Measurements from ENCODE around the gene UNCX. TPM values are rescaled to one million over a fixed set of nuclear protein-coding genes. Genes with fewer than 3 reads are reported as not detected.

UNCX gene
- total RNA-seq, 1 experiment from 2014 or later, result not detected

DNA sequence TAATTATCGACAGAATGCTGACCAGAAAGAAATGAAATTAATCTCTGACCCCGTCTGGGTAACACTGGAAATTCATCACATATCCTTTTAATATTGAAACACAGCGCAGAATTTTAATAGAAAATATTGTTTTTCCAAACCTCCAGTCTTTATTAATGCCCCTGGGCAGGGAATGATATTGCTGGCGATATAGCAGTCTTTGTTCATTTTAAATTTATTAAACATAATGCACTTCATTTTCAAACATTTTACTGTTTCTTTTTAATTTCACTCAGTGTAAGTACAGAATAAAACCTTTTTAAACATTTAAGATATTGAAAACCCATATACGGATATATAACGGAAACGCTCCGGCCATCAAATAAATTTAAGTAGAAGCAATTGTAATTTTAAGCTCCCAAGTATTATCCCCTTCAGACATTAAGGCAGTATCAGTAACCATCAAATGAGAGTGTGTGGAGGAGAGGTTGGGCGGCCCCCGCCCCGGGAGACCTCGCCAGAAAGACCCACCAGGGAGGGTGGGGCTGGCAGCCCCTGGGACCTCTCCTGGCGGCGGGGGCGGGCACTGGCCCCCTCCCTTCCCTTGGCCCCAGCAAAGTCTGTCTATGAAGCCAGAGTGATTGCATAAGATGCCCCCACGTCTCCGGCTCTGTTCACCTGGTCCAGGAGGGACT is 10.8 kb downstream of the UNCX start:
- POLR2A ChIA-PET, result no interaction called here
- no peak overlapping the region for H2AFZ ChIP-seq (ENCODE audit: low read depth, low read length, poor library complexity, severe bottlenecking)
- no peaks in the 10 kb centered on the region for H3K36me3 ChIP-seq (ENCODE audit: control insufficient read depth in 1 of 2, insufficient read depth in 2 of 2, low read length in 2 of 2)
- RAD21 ChIA-PET (ENCODE audit: low non-redundant PET in 1 of 2, low total read pairs in 2 of 2, uncharacterized antibody in 2 of 2, unreplicated experiment in 2 of 2), result no interaction called here
- ATAC-seq (no peak), DNase-seq (ENCODE audit: low read depth, low spot score) (no peak)
- no peak overlapping the region for H3K4me3 ChIP-seq (replicated peaks in 1 of 2; ENCODE audit: low read depth in 1 of 2, low read length in 2 of 2)
- no peaks in the 10 kb centered on the region for H3K9me2 ChIP-seq (ENCODE audit: insufficient read depth)
- no TSS peak for BruUV-seq (replicated peaks)
- no peaks in the 10 kb centered on the region for H3K79me2 ChIP-seq (ENCODE audit: insufficient read depth, low read length)
- no peaks in the 10 kb centered on the region for H3K9me3 ChIP-seq (ENCODE audit: control insufficient read depth in 1 of 2, insufficient read depth in 1 of 2, low read depth in 1 of 2, low read length in 2 of 2)
- CTCF ChIA-PET, result no interaction called here
- no peak overlapping the region for H3K9ac ChIP-seq (ENCODE audit: low read length)
- no peaks in the 10 kb centered on the region for H3K27me3 ChIP-seq (ENCODE audit: insufficient read depth, low read length)
- no peaks in the 10 kb centered on the region; the same call in 1 of the 2 replicates for H4K20me1 ChIP-seq (ENCODE audit: insufficient read depth)
- no peak overlapping the region for H3K4me2 ChIP-seq (ENCODE audit: low read length)
- TF ChIP-seq SIN3A (IDR thresholded peaks at IDR 0.05; ENCODE audit: low read depth) (no peak), EGR1 (IDR thresholded peaks at IDR 0.05; ENCODE audit: low read depth) (no peak), SRF (IDR thresholded peaks at IDR 0.05; ENCODE audit: low read depth) (no peak), POLR2AphosphoS5 (IDR thresholded peaks at IDR 0.05; ENCODE audit: low read depth, low read length) (no peak), CBX3 (IDR thresholded peaks at IDR 0.05; ENCODE audit: low read depth) (no peak), RAD21 (IDR thresholded peaks at IDR 0.05; ENCODE audit: low read depth) (no peak)
- TF ChIP-seq, protein P1, sequence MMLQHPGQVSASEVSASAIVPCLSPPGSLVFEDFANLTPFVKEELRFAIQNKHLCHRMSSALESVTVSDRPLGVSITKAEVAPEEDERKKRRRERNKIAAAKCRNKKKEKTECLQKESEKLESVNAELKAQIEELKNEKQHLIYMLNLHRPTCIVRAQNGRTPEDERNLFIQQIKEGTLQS (IDR thresholded peaks at IDR 0.05), result no peak
- TF ChIP-seq, protein P2, sequence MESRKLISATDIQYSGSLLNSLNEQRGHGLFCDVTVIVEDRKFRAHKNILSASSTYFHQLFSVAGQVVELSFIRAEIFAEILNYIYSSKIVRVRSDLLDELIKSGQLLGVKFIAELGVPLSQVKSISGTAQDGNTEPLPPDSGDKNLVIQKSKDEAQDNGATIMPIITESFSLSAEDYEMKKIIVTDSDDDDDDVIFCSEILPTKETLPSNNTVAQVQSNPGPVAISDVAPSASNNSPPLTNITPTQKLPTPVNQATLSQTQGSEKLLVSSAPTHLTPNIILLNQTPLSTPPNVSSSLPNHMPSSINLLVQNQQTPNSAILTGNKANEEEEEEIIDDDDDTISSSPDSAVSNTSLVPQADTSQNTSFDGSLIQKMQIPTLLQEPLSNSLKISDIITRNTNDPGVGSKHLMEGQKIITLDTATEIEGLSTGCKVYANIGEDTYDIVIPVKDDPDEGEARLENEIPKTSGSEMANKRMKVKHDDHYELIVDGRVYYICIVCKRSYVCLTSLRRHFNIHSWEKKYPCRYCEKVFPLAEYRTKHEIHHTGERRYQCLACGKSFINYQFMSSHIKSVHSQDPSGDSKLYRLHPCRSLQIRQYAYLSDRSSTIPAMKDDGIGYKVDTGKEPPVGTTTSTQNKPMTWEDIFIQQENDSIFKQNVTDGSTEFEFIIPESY (IDR thresholded peaks at IDR 0.05; ENCODE audit: extremely low read depth, insufficient replicate concordance, low read length), result no peak
- TF ChIP-seq, protein P3, sequence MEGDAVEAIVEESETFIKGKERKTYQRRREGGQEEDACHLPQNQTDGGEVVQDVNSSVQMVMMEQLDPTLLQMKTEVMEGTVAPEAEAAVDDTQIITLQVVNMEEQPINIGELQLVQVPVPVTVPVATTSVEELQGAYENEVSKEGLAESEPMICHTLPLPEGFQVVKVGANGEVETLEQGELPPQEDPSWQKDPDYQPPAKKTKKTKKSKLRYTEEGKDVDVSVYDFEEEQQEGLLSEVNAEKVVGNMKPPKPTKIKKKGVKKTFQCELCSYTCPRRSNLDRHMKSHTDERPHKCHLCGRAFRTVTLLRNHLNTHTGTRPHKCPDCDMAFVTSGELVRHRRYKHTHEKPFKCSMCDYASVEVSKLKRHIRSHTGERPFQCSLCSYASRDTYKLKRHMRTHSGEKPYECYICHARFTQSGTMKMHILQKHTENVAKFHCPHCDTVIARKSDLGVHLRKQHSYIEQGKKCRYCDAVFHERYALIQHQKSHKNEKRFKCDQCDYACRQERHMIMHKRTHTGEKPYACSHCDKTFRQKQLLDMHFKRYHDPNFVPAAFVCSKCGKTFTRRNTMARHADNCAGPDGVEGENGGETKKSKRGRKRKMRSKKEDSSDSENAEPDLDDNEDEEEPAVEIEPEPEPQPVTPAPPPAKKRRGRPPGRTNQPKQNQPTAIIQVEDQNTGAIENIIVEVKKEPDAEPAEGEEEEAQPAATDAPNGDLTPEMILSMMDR (IDR thresholded peaks at IDR 0.05 in 2 of 3, conservative IDR thresholded peaks at IDR 0.05 in 1 of 3; ENCODE audit: borderline replicate concordance in 1 of 3, insufficient read depth in 1 of 3, low read depth in 2 of 3, low read length in 2 of 3), result no peak
- intact Hi-C loops (cut with micrococcal nuclease), result no loop called here
- no peak overlapping the region for H3K27ac ChIP-seq (ENCODE audit: low read depth, low read length)
- no peaks in the 10 kb centered on the region for H3K4me1 ChIP-seq (ENCODE audit: control insufficient read depth in 1 of 2, insufficient read depth in 2 of 2, low read length in 2 of 2)

Measured in HCT116 (cell line).